A673 (cell line): Measurements from ENCODE around the gene NRAP. TPM values are rescaled to one million over a fixed set of nuclear protein-coding genes. Genes with fewer than 3 reads are reported as not detected.
A peak's percentile ranks its signal among the peaks of the same experiment; 100 is the strongest.

Experiments used
- BruUV-seq: library from RNA; stranded (reverse); fragments of 400-500 nt; replicated peaks from 2 replicates; lab custom pipeline; 2021; lab: Mats Ljungman, UMichigan
- CTCF ChIA-PET: fragments of 300-600 bp; sonication (Branson Sonifier 250); formaldehyde crosslinking; loops from one replicate; lab custom pipeline; 2022; ENCODE audit warnings: antibody characterized with exemption; lab: Charles Lee
- POLR2A ChIA-PET: fragments of 300-600 bp; sonication (Branson Sonifier 250); formaldehyde crosslinking; loops from one replicate; lab custom pipeline; 2022; ENCODE audit warnings: antibody characterized with exemption; ENCODE audit not compliant: low non-redundant PET; lab: Charles Lee
- DNase-seq: peaks from one replicate; pipeline ENCODE4 v3.0.0-alpha.2; 2015; ENCODE audit warnings: low spot score
- H3K27ac ChIP-seq: fragments of 200-600 bp; sonication (generic); 2 replicates; pipeline ENCODE4 v1.5.1; 2016; ENCODE audit warnings: mixed run types, low read depth, mild to moderate bottlenecking, mixed read lengths, antibody characterized with exemption, low read length; ENCODE audit not compliant: poor library complexity, severe bottlenecking
- H3K27me3 ChIP-seq: fragments of 200-600 bp; sonication (generic); replicated peaks from 2 replicates; pipeline ENCODE4 v1.6.1; 2017; ENCODE audit warnings: mixed run types, low read depth, mild to moderate bottlenecking, mixed read lengths, antibody characterized with exemption, low read length; ENCODE audit not compliant: insufficient read depth, poor library complexity
- H3K36me3 ChIP-seq: fragments of 200-600 bp; sonication (generic); 2 replicates; pipeline ENCODE4 v1.6.1; 2016; ENCODE audit warnings: mixed run types, mild to moderate bottlenecking, mixed read lengths, antibody characterized with exemption, low read length; ENCODE audit not compliant: insufficient read depth, poor library complexity, severe bottlenecking
- H3K4me1 ChIP-seq: fragments of 200-600 bp; sonication (generic); 2 replicates; pipeline ENCODE4 v1.6.1; 2017; ENCODE audit warnings: mixed run types, mild to moderate bottlenecking, mixed read lengths, antibody characterized with exemption, low read length; ENCODE audit not compliant: insufficient read depth, poor library complexity, severe bottlenecking
- H3K4me3 ChIP-seq: fragments of 200-600 bp; sonication (generic); 2 replicates; pipeline ENCODE4 v1.5.1; 2016; ENCODE audit warnings: low read depth, mixed run types, mild to moderate bottlenecking, mixed read lengths, low read length; ENCODE audit not compliant: poor library complexity, severe bottlenecking
- H3K9me3 ChIP-seq: fragments of 200-600 bp; sonication (generic); 2 replicates; pipeline ENCODE4 v1.6.1; 2016; ENCODE audit warnings: mixed run types, low read depth, mild to moderate bottlenecking, mixed read lengths, antibody characterized with exemption, low read length; ENCODE audit not compliant: poor library complexity, severe bottlenecking
- EZH2 ChIP-seq: fragments of 200-600 bp; sonication (generic); IDR thresholded peaks from 2 replicates; pipeline ENCODE4 v1.6.1; 2017; ENCODE audit warnings: borderline replicate concordance, low read depth, mild to moderate bottlenecking, mixed read lengths, antibody characterized with exemption, low read length; ENCODE audit not compliant: poor library complexity, severe bottlenecking
- intact Hi-C: fragments of 100-400 bp; cut with micrococcal nuclease; formaldehyde crosslinking; loops from one replicate; pipeline ENCODE4 v1.10.0; 2022; ENCODE audit not compliant: unreplicated experiment
- total RNA-seq: library from RNA; stranded (reverse); gene quantifications from 2 replicates; pipeline ENCODE4 v1.2.3, GENCODE V29; 2021
- TF ChIP-seq, protein P1 (sequence below): fragments of 300-800, 200-600 bp; sonication (generic); conservative IDR thresholded peaks from 2 replicates; pipeline ENCODE4 v1.5.1; 2017; ENCODE audit warnings: low read depth, mild to moderate bottlenecking, antibody characterized with exemption, low read length, moderate library complexity, mixed read lengths

The NRAP gene
- total RNA-seq, 1 experiment from 2014 or later, result 0.34 TPM

DNA sequence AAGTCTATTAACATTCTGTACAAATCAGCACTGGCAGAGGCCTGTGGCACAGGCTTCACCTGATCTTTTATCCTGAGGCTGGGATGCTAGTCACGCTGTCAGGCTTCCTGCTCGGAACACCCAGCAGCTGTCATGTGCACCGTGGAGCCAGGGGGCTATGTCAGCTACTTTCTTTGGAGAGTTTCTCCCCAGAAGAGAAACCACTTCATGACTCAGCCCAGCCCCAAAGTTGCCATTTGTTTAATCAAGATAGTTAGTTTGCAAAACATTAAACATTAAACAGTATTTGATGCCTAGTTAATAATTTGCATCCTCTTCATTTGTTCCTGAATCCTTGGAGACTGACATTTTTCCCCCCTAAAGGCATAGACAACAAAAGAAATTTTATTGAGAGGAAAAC, 111.1 kb downstream of the NRAP start, which contains the start of gene HABP2:
Gene HABP2, plus strand, starts transcription at position 353 of the 400 bp plus-strand sequence. CDS start 69 bp downstream, outside the sequence.
- no TSS peak for BruUV-seq
- intact Hi-C loops, result no loop called here

DNA sequence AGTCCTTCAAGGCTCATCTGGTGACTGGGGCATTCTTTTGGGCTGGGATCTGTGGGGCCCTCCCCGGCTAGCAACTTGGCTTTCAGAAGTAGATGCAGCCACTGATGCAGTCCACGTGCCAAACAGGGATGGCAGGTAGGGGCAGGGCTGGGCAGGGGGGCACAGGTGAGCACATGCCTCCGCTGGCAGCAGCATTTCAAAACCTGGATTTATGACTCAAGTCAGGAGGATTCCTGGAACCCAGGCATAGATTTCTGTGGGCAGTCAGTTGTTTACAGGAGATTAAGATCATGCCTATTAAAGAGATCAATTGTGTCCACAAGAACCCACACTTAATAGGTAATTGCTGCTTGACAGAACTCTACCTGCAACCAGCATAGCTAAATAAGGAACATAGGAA, 111.8 kb downstream of the NRAP start:
- Histone ChIP-seq H3K4me1 (peaks cover 26% of the 10 kb centered on the region), H3K27ac (no peak overlapping the region), H3K36me3 (no peaks in the 10 kb centered on the region), H3K4me3 (no peak overlapping the region), H3K9me3 (no peaks in the 10 kb centered on the region), H3K27me3 (no peaks in the 10 kb centered on the region)
- no TSS peak for BruUV-seq
- TF ChIP-seq, protein P1, sequence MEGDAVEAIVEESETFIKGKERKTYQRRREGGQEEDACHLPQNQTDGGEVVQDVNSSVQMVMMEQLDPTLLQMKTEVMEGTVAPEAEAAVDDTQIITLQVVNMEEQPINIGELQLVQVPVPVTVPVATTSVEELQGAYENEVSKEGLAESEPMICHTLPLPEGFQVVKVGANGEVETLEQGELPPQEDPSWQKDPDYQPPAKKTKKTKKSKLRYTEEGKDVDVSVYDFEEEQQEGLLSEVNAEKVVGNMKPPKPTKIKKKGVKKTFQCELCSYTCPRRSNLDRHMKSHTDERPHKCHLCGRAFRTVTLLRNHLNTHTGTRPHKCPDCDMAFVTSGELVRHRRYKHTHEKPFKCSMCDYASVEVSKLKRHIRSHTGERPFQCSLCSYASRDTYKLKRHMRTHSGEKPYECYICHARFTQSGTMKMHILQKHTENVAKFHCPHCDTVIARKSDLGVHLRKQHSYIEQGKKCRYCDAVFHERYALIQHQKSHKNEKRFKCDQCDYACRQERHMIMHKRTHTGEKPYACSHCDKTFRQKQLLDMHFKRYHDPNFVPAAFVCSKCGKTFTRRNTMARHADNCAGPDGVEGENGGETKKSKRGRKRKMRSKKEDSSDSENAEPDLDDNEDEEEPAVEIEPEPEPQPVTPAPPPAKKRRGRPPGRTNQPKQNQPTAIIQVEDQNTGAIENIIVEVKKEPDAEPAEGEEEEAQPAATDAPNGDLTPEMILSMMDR, result no peak
- no peak for TF ChIP-seq EZH2
- ChIA-PET CTCF (no interaction called here), POLR2A (no interaction called here)
- no peak for DNase-seq
- intact Hi-C loops, result no loop called here

More for the DNA sequence above, 111.1 kb downstream of the NRAP start, which contains the start of gene HABP2:
- Histone ChIP-seq H3K27ac (no peak within 1 kb of the TSS), H3K4me3 (no peak within 1 kb of the TSS), H3K36me3 (no peaks in the 10 kb centered on the region), H3K27me3 (no peaks in the 10 kb centered on the region), H3K9me3 (no peaks in the 10 kb centered on the region), H3K4me1 (peaks cover 33% of the 10 kb centered on the region)
- no peak for DNase-seq
- ChIA-PET POLR2A (no interaction called here), CTCF (no interaction called here)
- no peak for TF ChIP-seq EZH2
- TF ChIP-seq, protein P1, result no peak

DNA sequence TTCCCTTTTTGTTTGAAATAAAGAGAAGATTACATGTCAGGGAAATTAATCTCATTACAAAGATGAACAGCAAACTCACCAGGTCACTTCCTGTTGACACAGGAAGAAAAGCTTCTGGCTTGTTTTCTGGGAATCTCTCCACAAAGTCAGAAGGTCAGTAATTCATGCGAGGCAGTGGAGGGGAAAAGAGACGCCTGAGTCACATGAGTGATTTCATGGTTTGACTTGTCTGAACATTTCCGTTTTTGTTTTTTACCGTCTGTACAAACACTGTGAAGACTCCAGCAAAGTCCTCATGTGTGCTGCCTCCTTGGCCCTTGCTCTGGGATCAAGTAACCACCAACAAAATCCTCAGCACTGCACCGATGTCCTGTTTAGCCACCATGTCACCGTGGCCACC, 113.5 kb downstream of the NRAP start:
- H3K9me3 ChIP-seq, result no peaks in the 10 kb centered on the region
- TF ChIP-seq EZH2, result no peak
- TF ChIP-seq, protein P1, result no peak
- no peak overlapping the region for H3K4me3 ChIP-seq
- H3K27me3 ChIP-seq, result no peaks in the 10 kb centered on the region
- no TSS peak for BruUV-seq
- intact Hi-C loops, result no loop called here
- peak; percentile 92 for DNase-seq
- ChIA-PET CTCF (no interaction called here), POLR2A (no interaction called here)
- no peaks in the 10 kb centered on the region for H3K36me3 ChIP-seq
- H3K27ac ChIP-seq, result peak overlapping the region; percentile 52
- H3K4me1 ChIP-seq, result peaks cover 22% of the 10 kb centered on the region
